Stimulated activated CD8-positive, alpha-beta memory T cell treated with anti-CD3 and anti-CD28 coated beads, Interleukin-15, amount 100 ng/mL, for 4 hours (primary cell): Measurements from ENCODE around the gene KMT2D.

Source experiments
- DNase-seq, 2 donors: peaks; one replicate each; pipeline ENCODE4 v3.0.0-alpha.2; 2020; ENCODE audit warnings: low read depth in 2 of 2

The KMT2D gene

GRCh38 chr12:49054524-49054923 lies 6.1 kb downstream of the KMT2D start:
- no peak for DNase-seq

DNA sequence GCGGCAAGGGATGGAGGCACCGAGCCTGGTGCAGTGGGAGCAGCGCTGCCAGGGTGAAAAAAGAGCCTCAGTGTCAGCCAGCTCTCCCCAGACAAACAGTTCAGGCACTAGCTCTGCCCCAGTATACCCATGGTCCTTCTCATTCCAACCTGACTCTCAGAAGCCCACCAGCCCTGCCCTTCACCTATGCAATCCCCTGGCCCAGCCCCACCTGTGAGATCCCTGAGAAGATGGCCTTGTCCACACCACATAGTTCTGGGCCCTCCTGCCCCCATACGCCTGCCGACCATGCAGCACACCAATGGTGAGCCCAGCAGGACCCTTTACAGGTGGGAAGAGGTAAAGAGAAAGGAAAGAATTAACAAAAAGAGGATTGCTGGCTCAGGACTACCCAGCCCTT lies 6.5 kb downstream of the KMT2D start:
- no peak for DNase-seq

DNA sequence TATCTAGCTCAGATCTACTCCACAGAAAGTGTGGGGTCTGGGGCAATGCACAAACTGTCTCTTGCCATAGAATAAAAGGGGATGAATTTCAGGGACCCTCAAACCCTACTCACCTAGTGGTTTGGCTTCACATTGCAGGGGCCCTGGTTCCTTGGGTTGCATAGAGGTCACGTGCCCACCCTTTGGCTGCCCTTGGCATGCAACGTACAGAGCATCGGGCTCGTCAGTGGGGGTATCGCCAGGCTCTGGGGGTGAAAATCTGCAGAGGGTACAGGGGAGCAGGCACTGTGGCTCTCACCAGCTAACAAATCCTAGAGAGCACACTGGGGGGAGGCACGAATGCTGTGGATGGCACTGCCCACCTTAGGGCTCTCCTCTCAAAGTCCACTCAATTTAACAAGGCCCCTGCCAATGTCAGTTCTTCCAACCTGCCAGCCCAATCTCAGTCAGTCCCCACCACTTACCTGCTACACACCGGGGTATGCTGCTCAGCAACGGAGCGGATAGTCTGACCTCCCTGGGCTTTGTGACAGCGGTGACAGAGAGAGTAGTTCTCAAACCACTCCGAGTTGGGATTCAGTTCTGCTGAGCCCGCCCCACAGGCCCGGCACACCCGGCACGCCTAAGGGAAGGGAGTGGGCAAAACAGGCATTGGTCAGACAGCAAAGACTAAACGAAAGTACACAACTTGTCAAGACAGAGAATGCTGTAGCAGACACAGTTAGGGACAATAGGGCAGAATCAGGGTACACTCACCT lies 8.0 kb downstream of the KMT2D start:
- no peak for DNase-seq

- DNase-seq, result no peak
Observed at GRCh38 chr12:49051777-49052438, 8.7 kb downstream of the KMT2D start.

DNA sequence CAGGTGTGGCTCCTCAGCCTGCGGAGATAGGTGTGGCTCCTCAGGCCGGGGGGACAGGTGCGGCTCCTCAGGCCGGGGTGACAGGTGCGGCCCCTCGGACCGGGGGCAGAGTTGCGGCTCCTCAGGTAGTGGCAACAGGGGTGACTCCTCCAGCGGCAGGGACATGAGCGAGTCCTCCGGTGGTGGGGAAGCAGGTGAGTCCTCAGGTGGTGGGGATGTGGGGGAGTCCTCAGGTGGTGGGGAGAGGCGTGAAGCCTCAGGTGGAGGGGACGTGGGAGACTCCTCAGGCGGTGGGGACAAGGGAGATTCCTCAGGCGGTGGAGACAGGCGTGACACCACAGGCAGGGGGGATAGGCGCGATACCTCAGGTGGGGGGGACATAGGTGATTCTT lies 9.2 kb downstream of the KMT2D start:
- DNase-seq, result no peak

- DNase-seq, result no peak
Observed at GRCh38 chr12:49050507-49051372, 9.9 kb downstream of the KMT2D start.

DNA sequence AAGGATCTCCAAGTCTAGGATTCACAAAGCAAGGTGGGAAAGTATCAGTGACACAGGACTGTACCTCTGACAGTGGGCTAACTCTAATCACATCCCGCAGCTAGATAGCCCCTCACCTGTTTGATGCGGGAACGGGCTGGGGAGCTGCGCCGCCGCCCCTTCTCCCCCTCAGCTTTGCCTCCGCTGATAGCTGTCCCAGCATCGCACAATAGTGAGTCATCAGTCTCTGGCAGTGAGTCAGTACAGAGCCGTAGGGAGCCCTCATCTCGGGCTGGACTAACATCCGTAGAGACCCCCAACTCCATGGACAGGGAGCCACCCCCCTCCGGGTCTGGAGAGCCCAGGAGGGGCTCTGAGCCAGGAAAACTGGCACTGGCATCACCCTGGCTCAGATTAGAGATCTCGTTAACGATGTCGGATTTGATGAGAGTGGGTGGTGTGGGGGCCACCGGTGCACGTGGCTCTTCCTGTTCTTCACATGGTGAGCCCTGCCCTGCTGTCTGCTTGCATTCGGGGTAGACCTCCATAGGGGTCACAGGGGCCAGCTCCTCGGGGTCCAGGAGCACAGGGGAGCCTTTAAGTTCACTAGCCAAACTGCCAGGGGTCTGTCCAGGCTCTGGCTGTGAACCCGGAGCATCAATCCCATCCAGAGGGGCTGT lies 10.9 kb downstream of the KMT2D start:
- DNase-seq, result no peak

DNA sequence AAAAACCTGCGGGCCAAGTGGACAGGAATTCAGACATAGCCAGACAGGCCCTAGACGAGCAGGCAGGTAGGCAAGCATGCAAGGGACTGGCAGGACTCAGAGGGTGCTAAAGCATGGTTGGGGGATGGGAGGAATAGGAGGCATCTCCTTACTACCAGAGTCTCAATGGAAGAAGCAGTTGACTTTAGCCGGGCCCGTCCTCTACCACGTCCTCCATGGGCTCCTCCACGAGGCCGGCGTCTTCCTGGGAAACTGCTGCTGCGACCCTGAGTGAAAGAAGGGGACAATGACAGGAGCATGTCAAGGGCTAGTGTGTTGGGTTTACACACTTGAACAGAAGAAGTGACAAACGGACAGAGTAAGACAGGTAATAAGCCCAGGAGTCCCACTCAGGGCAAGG lies 11.6 kb downstream of the KMT2D start:
- no peak for DNase-seq

- DNase-seq, result no peak
Observed at GRCh38 chr12:49046129-49046895, 14.3 kb downstream of the KMT2D start.

DNA sequence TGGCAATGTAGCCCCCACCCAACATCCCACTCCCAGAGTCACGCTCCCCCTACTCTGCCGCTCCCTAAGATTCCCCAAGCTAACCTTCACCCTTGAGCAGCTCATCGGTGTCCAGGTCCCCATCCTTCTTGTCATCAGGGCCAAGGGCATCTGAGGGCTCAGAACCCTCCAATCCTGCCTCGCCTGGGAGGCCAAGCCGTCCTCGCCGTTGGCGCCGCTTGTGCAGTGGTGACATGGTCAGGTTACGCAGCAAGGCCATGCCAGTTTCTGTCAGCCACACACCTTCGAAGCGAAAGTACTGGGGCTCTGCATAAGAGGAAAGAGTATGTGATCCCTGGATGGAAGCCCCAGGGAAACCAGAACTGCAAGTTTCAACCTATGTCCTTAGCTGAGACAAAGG lies 15.9 kb downstream of the KMT2D start:
- no peak for DNase-seq

DNA sequence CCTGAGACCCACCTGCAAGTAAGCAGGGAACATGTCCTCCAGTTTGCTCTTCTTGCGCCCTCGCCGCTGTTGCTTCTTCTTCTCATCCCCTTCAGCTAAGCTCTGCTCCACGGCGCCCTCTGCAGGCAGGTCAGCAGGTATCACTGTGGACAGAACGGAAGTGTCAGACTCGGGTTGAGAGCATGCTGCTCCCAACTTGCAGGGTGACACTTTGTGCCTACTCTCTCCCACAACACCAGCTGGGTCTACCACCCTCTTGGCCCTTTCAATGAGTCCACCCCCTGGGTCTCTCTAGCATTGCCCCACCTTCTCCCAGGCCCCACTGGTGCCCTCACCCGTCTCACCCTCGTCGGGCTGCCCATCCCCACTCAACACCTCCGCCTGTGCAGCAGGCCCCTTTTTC lies 16.7 kb downstream of the KMT2D start:
- peak; percentile 43 to 44 for DNase-seq

DNA sequence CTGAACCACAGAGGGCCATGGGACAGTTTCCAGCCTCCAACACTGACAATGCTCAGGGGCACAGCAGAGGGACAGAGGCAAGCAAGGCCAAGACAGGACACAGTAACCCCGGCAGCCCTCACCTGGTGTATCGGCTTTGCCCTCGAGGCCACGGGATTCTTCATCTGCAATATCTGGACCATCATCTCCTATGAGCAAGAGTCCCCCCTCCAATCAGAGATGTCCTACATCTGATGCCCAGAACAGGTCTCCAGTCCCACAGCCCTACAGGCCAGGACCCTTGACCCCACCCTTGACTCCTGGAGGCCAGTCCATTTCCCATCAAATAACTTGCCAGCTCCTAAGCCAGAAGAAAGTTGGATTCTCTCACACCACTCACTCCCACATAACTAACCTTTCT lies 17.4 kb downstream of the KMT2D start:
- DNase-seq, result no peak

GRCh38 chr12:49041881-49042484 lies 18.6 kb downstream of the KMT2D start:
- no peak for DNase-seq

GRCh38 chr12:49041036-49041880 lies 19.3 kb downstream of the KMT2D start:
- DNase-seq, result no peak

GRCh38 chr12:49040364-49040855 lies 20.2 kb downstream of the KMT2D start:
- no peak for DNase-seq

DNA sequence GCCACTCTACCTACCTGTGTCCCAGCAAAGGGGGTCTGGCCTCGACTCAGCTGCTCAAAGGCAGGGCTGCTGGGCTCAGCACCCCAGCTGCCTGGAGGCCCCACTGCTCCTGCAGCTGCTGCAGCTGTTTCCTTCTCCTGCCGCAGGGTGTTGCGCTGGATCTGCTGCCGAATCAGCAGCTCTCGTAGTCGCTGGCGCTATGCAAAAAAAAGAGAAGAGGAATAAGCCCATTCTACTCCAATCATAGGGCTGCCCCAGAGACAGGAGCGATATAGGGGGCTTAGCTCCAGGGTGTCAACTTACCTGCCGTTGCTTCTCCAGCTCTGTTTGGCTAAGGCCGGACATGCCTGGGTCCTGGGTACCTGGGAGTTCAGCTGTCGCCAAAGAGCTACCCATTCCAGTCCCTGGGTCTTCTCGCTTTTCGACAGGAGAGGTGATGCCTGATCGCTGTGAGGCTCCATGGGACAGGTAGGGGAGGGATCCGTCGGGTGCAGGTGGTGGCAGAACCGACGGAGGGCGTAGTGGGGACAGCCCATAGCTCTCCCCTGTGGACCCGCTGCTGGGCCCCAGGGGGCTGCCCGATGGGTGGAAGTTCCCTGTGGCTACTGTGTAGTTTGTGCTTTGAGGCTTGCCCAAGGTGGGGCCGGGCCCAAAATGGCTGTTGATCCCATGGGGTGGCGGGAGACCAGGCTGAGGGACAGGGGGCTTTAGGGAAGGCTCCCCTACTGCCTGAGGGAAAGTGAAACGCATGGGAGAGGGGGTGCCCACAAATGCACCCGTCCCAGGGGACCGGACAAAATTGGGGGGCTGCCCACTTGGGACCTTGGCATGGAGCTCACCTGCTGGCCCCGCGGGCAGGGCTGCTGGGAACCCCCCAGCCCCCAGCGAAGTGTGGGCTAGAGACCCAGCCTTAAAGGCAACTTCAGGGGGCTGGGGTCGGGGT lies 20.9 kb downstream of the KMT2D start:
- DNase-seq, result no peak

DNA sequence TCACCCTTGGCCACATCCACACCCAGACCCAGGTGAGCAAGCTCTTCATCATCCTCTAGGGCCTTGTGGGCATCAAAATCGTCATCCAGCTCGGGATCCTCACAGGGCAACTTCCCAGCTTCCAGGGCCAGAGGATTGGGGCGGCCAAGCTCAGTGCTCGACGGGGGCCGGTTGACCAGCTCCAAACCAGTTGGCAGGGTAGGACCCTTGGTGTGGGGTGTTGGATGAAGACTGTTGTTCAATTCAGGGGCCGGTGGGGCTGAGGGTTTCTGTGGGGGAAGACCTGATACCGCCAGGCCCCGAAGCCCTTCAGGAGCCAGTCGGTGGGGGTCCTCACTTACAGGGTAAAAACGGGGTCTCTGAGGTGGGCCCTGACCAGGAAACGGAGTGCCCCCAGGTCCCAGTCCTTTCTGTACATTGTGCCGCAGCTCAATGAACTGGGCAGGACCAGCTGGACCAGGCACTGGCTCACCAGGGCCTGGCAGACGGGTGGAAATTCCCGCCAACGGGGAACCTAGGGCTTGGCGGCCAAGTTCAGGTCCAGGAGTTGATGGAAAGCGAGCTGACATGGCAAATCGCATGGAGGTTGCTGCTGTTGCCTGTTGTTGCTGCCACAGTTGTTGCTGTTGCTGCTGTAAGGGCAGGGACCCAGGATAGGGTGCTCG lies 22.2 kb downstream of the KMT2D start:
- DNase-seq, result no peak

DNA sequence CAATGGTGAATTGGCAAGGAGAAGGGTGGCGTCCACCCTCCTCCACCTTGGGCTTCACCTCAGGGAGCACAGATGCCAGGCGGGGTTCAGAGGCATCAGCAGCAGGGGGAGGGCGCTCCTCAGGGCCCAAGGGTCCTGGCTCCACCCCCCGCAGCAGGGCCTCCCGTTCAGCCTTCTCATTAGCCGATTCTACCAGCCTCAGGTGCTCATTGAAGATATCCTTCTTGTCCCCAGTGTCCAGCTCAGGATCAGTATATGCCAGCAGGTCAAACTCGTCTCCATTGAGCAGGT lies 22.7 kb downstream of the KMT2D start:
- DNase-seq, result no peak
